Fibroblast of the aortic adventitia (primary cell): ENCODE results near the gene FAIM. TPM values are rescaled to one million over a fixed set of nuclear protein-coding genes. Genes with fewer than 3 reads are reported as not detected.

Experiments used
- DNase-seq: peaks from one replicate; pipeline ENCODE4 v3.0.0-alpha.2; 2010; ENCODE audit warnings: low read depth
- H3K4me3 ChIP-seq: 2 replicates; pipeline ENCODE4 v1.5.1; 2011; ENCODE audit warnings: low read depth, mild to moderate bottlenecking, control low read depth, low read length, moderate library complexity
- CTCF ChIP-seq: IDR thresholded peaks from 2 replicates; pipeline ENCODE4 v1.5.1; 2011; ENCODE audit warnings: mild to moderate bottlenecking, low read length, control low read depth, inconsistent platforms; ENCODE audit not compliant: insufficient read depth
- total RNA-seq: library from RNA; depleted of rRNA; stranded (reverse); fragments of >200 nt; gene quantifications from 2 replicates; pipeline ENCODE4 v1.2.3, GENCODE V29; 2012; ENCODE audit warnings: low replicate concordance

The FAIM gene
- total RNA-seq, 1 donor, result 16.1 TPM

DNA sequence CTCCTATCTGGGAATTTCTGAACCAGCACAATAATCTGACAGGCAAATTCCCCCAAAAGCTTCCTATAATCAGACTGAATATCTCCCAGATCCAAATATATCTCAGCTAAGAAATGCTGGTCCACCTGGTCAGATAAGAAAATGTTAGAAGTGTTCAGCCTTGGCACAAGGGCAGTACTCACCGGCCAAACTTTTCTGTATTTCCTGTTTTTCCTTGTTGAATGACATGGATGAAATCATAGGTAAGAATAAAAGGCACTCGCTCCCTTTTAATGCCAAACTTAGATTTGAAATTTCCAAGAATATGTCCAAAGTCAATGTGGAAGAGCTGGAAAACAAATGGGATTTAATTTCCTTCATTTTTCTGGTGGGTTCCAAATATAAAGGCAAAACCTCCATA lies 48.9 kb downstream of the FAIM start:
- no peak for TF ChIP-seq CTCF
- no peak for DNase-seq
- no peak overlapping the region for H3K4me3 ChIP-seq

DNA sequence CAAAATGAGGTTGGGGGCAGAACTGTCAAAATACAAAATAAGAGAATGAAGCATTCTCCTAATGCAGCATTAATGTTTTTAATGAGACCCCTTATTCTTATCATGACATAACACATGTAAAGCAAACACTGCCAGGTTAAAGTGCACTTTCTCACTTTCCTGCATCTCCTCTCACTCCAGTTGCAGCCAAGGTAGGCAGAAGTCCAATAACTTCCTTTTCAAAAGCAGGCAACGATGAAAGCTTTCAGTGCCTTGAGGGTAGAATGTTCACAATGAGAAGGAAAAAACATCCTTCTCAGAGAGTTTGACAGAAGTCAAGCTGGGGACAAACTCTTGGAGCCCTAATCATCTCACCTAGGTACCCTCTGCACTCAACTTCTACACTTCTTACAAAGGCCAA lies 59.5 kb downstream of the FAIM start:
- TF ChIP-seq CTCF, result no peak
- no peak for DNase-seq
- H3K4me3 ChIP-seq, result no peak overlapping the region

GRCh38 chr3:138670407-138670806 lies 61.8 kb downstream of the FAIM start:
- no peak for TF ChIP-seq CTCF
- DNase-seq, result no peak
- no peak overlapping the region for H3K4me3 ChIP-seq

GRCh38 chr3:138673641-138674530 lies 65.3 kb downstream of the FAIM start:
- no peak for TF ChIP-seq CTCF
- H3K4me3 ChIP-seq, result no peak overlapping the region
- DNase-seq, result peak; percentile 36

DNA sequence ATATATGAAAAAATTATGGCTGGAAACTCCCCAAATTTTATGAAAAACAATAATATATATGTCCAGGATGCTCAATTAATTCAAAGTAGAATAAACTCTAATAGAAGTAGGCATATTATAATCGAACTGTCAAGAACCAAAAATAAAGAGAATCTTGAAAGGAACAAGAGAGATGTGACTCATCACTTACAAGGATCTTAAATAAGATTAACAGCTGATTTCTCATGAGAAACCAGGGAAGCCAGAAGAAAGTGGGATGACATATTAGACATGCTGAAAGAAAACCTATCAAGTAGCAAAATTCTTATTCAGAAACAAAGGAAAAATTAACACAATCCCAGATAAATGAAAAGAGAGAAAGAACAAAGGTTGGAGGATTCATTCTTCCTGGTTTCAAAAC lies 66.8 kb downstream of the FAIM start:
- H3K4me3 ChIP-seq, result no peak overlapping the region
- no peak for TF ChIP-seq CTCF
- DNase-seq, result peak; percentile 24

- no peak overlapping the region for H3K4me3 ChIP-seq
- TF ChIP-seq CTCF, result no peak
- DNase-seq, result no peak
These were observed 69.5 kb downstream of the FAIM start for GRCh38 chr3:138678086-138678485.
